GM23338 (cell line): ENCODE results near the gene NKAPD1. TPM values are rescaled to one million over a fixed set of nuclear protein-coding genes. Genes with fewer than 3 reads are reported as not detected.

Experiments
- ATAC-seq: fragments of 200-7000 bp; cut with Tn5 transposase; 3 replicates; pipeline ENCODE4 v1.9.1; 2020
- DNase-seq: peaks from one replicate; pipeline ENCODE4 v3.0.0-alpha.2; 2015; ENCODE audit warnings: low spot score
- H2AFZ ChIP-seq: fragments of 200-600 bp; sonication (generic); 2 replicates; pipeline ENCODE4 v1.8.0; 2016; ENCODE audit warnings: antibody characterized with exemption, mild to moderate bottlenecking, moderate library complexity
- H3F3A ChIP-seq: fragments of 200-600 bp; sonication (generic); replicated peaks from 2 replicates; pipeline ENCODE4 v1.8.0; 2017; ENCODE audit warnings: antibody characterized with exemption, mixed run types, low read depth
- H3K27ac ChIP-seq: fragments of 200-600 bp; sonication (generic); 2 replicates; pipeline ENCODE4 v1.6.1; 2016; ENCODE audit warnings: low read depth
- H3K27me3 ChIP-seq: fragments of 200-600 bp; sonication (generic); 2 replicates; pipeline ENCODE4 v1.8.0; 2016; ENCODE audit warnings: mild to moderate bottlenecking, mixed run types, moderate library complexity; ENCODE audit not compliant: insufficient read depth
- H3K36me3 ChIP-seq: fragments of 200-600 bp; sonication (generic); 2 replicates; pipeline ENCODE4 v1.8.0; 2016; ENCODE audit warnings: mild to moderate bottlenecking; ENCODE audit not compliant: insufficient read depth
- H3K4me1 ChIP-seq: fragments of 200-600 bp; sonication (generic); 2 replicates; pipeline ENCODE4 v1.8.0; 2016; ENCODE audit warnings: mild to moderate bottlenecking, moderate library complexity; ENCODE audit not compliant: insufficient read depth
- H3K4me2 ChIP-seq: fragments of 200-600 bp; sonication (generic); 2 replicates; pipeline ENCODE4 v1.7.1; 2017; ENCODE audit warnings: mixed run types
- H3K4me3 ChIP-seq: fragments of 200-600 bp; sonication (generic); 2 replicates; pipeline ENCODE4 v1.6.1; 2016; ENCODE audit warnings: mixed run types
- H3K79me2 ChIP-seq: fragments of 200-600 bp; sonication (generic); replicated peaks from 2 replicates; pipeline ENCODE4 v1.8.0; 2017; ENCODE audit warnings: mild to moderate bottlenecking; ENCODE audit not compliant: insufficient read depth
- H3K9me2 ChIP-seq: fragments of 200-600 bp; sonication (generic); 2 replicates; pipeline ENCODE4 v1.8.0; 2017; ENCODE audit not compliant: insufficient read depth
- H4K20me1 ChIP-seq: fragments of 200-600 bp; sonication (generic); replicated peaks from 2 replicates; pipeline ENCODE4 v1.8.0; 2017; ENCODE audit warnings: mild to moderate bottlenecking; ENCODE audit not compliant: insufficient read depth
- H3K27ac Mint-ChIP-seq: 2 replicates; pipeline ENCODE4 v1.8.0; 2020; ENCODE audit warnings: inconsistent platforms, mild to moderate bottlenecking, moderate library complexity, mixed read lengths
- H3K27me3 Mint-ChIP-seq: 3 replicates; pipeline ENCODE4 v1.8.0; 2022; ENCODE audit warnings: low read depth, mild to moderate bottlenecking, moderate library complexity, mixed read lengths, inconsistent platforms; ENCODE audit not compliant: insufficient read depth, poor library complexity
- H3K36me3 Mint-ChIP-seq: 3 replicates; pipeline ENCODE4 v1.8.0; 2021; ENCODE audit warnings: low read depth, mild to moderate bottlenecking, inconsistent platforms, moderate library complexity, mixed read lengths
- H3K4me1 Mint-ChIP-seq: 3 replicates; pipeline ENCODE4 v1.8.0; 2020; ENCODE audit warnings: mild to moderate bottlenecking, inconsistent platforms, mixed read lengths
- H3K4me3 Mint-ChIP-seq: 3 replicates; pipeline ENCODE4 v1.8.0; 2021; ENCODE audit warnings: moderate library complexity, mild to moderate bottlenecking, inconsistent platforms, mixed read lengths
- H3K9me3 Mint-ChIP-seq: 3 replicates; pipeline ENCODE4 v1.8.0; 2020; ENCODE audit warnings: moderate library complexity, mild to moderate bottlenecking, inconsistent platforms, mixed read lengths
- CREB1 ChIP-seq: fragments of 250-450 bp; sonication (Bioruptor Pico); IDR thresholded peaks from 2 replicates; pipeline ENCODE4 v1.5.0; 2020; ENCODE audit warnings: low read depth, mild to moderate bottlenecking, moderate library complexity
- CTCF ChIP-seq, 2 experiments: fragments of 200-600 bp in 1 of 2; sonication (generic) in 1 of 2; conservative IDR thresholded peaks; 2 replicates each; pipeline versions ENCODE4 v1.5.1 to v1.6.1; 2016 to 2017; ENCODE audit warnings: antibody characterized with exemption in 2 of 2, low read depth in 2 of 2, mild to moderate bottlenecking in 2 of 2, moderate library complexity in 1 of 2
- ETS1 ChIP-seq: IDR thresholded peaks from 2 replicates; pipeline ENCODE4 v1.6.1; 2016; ENCODE audit warnings: antibody characterized with exemption
- EZH2 ChIP-seq: fragments of 200-600 bp; sonication (generic); IDR thresholded peaks from one replicate; pipeline ENCODE4 v1.8.0; 2017; ENCODE audit warnings: antibody characterized with exemption, mild to moderate bottlenecking, low read depth; ENCODE audit not compliant: unreplicated experiment
- EZH2phosphoT487 ChIP-seq: fragments of 200-600 bp; sonication (generic); IDR thresholded peaks from one replicate; pipeline ENCODE4 v1.8.1; 2018; ENCODE audit warnings: antibody characterized with exemption; ENCODE audit not compliant: unreplicated experiment
- JUNB ChIP-seq: IDR thresholded peaks from one replicate; pipeline ENCODE4 v1.6.1; 2016; ENCODE audit warnings: antibody characterized with exemption; ENCODE audit not compliant: unreplicated experiment
- NANOG ChIP-seq: IDR thresholded peaks from 2 replicates; pipeline ENCODE4 v1.6.1; 2016; ENCODE audit warnings: antibody characterized with exemption, borderline replicate concordance
- POLR2AphosphoS5 ChIP-seq: IDR thresholded peaks from 2 replicates; pipeline ENCODE4 v1.6.1; 2016; ENCODE audit warnings: antibody characterized with exemption, low read depth
- REST ChIP-seq: IDR thresholded peaks from one replicate; pipeline ENCODE4 v1.6.1; 2018; ENCODE audit warnings: antibody characterized with exemption; ENCODE audit not compliant: unreplicated experiment
- STAT1 ChIP-seq: IDR thresholded peaks from one replicate; pipeline ENCODE4 v1.6.1; 2016; ENCODE audit warnings: antibody characterized with exemption; ENCODE audit not compliant: unreplicated experiment
- ZNF114 ChIP-seq: fragments of 250-450 bp; sonication (Bioruptor Pico); IDR thresholded peaks from 2 replicates; pipeline ENCODE4 v1.5.0; 2020; ENCODE audit warnings: mild to moderate bottlenecking, moderate library complexity
- ZNF331 ChIP-seq: fragments of 250-450 bp; sonication (Bioruptor Pico); IDR thresholded peaks from 2 replicates; pipeline ENCODE4 v1.5.0; 2020; ENCODE audit warnings: low read depth, mild to moderate bottlenecking, moderate library complexity
- ZNF462 ChIP-seq: fragments of 250-450 bp; sonication (Bioruptor Pico); IDR thresholded peaks from 2 replicates; pipeline ENCODE4 v1.5.0; 2020; ENCODE audit warnings: mild to moderate bottlenecking, moderate library complexity
- polyA plus RNA-seq: library from polyadenylated mRNA; unstranded; fragments of >200 nt; fragmentation: Nextera tagmentation; extraction: Ambion mirVana; gene quantifications from 2 replicates; pipeline ENCODE4 v1.2.1, GENCODE V29; 2016
- total RNA-seq: library from RNA; depleted of rRNA; stranded (reverse); fragments of >200 nt; shearing (Covaris generic); gene quantifications from 2 replicates; pipeline ENCODE4 v1.2.3, GENCODE V29; 2014

Gene NKAPD1
- total and polyA plus RNA-seq, 2 experiments from 2014 or later, result 14.6 to 40.6 TPM

GRCh38 chr11:112121981-112122615, 48.0 kb downstream of the NKAPD1 start:
- no peak overlapping the region for H3K4me2 ChIP-seq
- no peaks in the 10 kb centered on the region for H3K9me2 ChIP-seq
- no peak overlapping the region for H2AFZ ChIP-seq

More at GRCh38 chr11:112121981-112122615, 48.0 kb downstream of the NKAPD1 start:
- H3K27ac Mint-ChIP-seq, result no peak overlapping the region
- Histone ChIP-seq H3K36me3 (no peaks in the 10 kb centered on the region), H3F3A (no peaks in the 10 kb centered on the region), H3K27me3 (no peaks in the 10 kb centered on the region), H4K20me1 (no peaks in the 10 kb centered on the region), H3K4me1 (no peaks in the 10 kb centered on the region), H3K27ac (no peak overlapping the region), H3K4me3 (no peak overlapping the region), H3K79me2 (no peaks in the 10 kb centered on the region)
- no peaks in the 10 kb centered on the region for H3K4me1 Mint-ChIP-seq
- peaks cover 2% of the 10 kb centered on the region for H3K27me3 Mint-ChIP-seq
- H3K9me3 Mint-ChIP-seq, result peaks cover 3% of the 10 kb centered on the region; the same call in 1 of the 3 replicates
- H3K36me3 Mint-ChIP-seq, result no peaks in the 10 kb centered on the region
- DNase-seq (no peak), ATAC-seq (no peak)
- H3K4me3 Mint-ChIP-seq, result no peak overlapping the region
- TF ChIP-seq NANOG, result no peak
- no peak for TF ChIP-seq CTCF (conservative IDR thresholded peaks at IDR 0.05; ENCODE audit: low read depth in 2 of 2)
- TF ChIP-seq REST, result no peak
- no peak for TF ChIP-seq JUNB
- no peak for TF ChIP-seq ZNF462 (CRISPR knock-in tag)
- TF ChIP-seq ETS1, result no peak
- TF ChIP-seq ZNF331 (CRISPR knock-in tag), result no peak
- TF ChIP-seq CREB1, result no peak
- no peak for TF ChIP-seq POLR2AphosphoS5
- TF ChIP-seq EZH2, result no peak
- TF ChIP-seq EZH2phosphoT487, result no peak
- no peak for TF ChIP-seq STAT1
- TF ChIP-seq ZNF114 (CRISPR knock-in tag), result no peak
